ENCODE data around the gene RAB43.
A peak's percentile ranks its signal among the peaks of the same experiment; 100 is the strongest.

The RAB43 gene

DNA sequence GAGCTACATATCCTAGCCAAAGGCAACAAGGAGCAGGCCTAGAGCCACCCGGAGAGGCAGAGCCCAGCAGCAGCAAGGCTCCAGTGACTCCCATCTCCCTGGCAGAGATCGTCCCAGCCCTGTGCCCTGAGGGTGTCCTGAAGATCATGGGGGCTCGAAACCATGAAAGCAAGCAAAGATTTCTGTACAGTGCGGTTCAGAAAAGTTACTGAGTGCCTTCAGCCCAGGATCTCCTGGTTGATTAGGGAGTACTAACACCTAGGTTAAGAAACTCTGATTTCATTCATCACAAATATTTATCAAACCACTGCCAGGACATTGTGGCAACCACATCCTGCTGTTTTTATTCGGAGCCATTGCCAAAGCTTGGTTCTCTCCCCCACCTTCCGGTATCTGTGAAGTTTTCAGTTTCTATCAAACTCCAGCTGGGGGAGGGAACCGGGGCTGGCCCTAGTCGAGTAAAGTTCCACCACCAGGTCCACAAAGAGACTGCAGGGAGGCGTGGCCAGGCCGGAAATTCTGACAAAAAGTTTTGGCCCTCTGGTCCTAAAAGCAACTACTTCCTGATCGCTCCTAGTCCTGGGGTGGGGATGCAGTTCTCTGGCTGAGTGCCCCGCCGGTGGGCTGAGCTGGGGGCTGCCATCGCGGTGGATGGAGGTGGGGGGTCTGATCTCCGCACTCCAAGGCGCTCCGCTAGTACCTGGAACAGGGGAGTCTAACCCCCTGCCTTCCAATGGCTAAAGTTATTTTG, 1.2 kb downstream of the RAB43 start (continued):
- TF ChIP-seq ZNF654 (tag by site-specific recombination; IDR thresholded peaks at IDR 0.05; ENCODE audit: low read depth) (no peak), TSHZ1 (tag by site-specific recombination; IDR thresholded peaks at IDR 0.05; ENCODE audit: borderline replicate concordance) (no peak), ZNF639 (tag by site-specific recombination; IDR thresholded peaks at IDR 0.05) (no peak), ZBTB17 (tag by site-specific recombination; IDR thresholded peaks at IDR 0.05) (0 out of 2 replicates have a peak, but pooled peaks have one; percentile 28), ZSCAN23 (tag by site-specific recombination; IDR thresholded peaks at IDR 0.05) (no peak), ZNF600 (tag by site-specific recombination; IDR thresholded peaks at IDR 0.05) (peak; percentile 61; the same call in 1 of the 2 replicates), ZEB2 (tag by site-specific recombination; IDR thresholded peaks at IDR 0.05) (0 out of 2 replicates have a peak, but pooled peaks have one; percentile 15), ZBTB21 (tag by site-specific recombination; IDR thresholded peaks at IDR 0.05) (no peak), ZBTB48 (tag by site-specific recombination; IDR thresholded peaks at IDR 0.05) (no peak)
- TF ChIP-seq, protein P1, sequence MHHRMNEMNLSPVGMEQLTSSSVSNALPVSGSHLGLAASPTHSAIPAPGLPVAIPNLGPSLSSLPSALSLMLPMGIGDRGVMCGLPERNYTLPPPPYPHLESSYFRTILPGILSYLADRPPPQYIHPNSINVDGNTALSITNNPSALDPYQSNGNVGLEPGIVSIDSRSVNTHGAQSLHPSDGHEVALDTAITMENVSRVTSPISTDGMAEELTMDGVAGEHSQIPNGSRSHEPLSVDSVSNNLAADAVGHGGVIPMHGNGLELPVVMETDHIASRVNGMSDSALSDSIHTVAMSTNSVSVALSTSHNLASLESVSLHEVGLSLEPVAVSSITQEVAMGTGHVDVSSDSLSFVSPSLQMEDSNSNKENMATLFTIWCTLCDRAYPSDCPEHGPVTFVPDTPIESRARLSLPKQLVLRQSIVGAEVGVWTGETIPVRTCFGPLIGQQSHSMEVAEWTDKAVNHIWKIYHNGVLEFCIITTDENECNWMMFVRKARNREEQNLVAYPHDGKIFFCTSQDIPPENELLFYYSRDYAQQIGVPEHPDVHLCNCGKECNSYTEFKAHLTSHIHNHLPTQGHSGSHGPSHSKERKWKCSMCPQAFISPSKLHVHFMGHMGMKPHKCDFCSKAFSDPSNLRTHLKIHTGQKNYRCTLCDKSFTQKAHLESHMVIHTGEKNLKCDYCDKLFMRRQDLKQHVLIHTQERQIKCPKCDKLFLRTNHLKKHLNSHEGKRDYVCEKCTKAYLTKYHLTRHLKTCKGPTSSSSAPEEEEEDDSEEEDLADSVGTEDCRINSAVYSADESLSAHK (tag by site-specific recombination; IDR thresholded peaks at IDR 0.05): no peak
- TF ChIP-seq, protein P2, sequence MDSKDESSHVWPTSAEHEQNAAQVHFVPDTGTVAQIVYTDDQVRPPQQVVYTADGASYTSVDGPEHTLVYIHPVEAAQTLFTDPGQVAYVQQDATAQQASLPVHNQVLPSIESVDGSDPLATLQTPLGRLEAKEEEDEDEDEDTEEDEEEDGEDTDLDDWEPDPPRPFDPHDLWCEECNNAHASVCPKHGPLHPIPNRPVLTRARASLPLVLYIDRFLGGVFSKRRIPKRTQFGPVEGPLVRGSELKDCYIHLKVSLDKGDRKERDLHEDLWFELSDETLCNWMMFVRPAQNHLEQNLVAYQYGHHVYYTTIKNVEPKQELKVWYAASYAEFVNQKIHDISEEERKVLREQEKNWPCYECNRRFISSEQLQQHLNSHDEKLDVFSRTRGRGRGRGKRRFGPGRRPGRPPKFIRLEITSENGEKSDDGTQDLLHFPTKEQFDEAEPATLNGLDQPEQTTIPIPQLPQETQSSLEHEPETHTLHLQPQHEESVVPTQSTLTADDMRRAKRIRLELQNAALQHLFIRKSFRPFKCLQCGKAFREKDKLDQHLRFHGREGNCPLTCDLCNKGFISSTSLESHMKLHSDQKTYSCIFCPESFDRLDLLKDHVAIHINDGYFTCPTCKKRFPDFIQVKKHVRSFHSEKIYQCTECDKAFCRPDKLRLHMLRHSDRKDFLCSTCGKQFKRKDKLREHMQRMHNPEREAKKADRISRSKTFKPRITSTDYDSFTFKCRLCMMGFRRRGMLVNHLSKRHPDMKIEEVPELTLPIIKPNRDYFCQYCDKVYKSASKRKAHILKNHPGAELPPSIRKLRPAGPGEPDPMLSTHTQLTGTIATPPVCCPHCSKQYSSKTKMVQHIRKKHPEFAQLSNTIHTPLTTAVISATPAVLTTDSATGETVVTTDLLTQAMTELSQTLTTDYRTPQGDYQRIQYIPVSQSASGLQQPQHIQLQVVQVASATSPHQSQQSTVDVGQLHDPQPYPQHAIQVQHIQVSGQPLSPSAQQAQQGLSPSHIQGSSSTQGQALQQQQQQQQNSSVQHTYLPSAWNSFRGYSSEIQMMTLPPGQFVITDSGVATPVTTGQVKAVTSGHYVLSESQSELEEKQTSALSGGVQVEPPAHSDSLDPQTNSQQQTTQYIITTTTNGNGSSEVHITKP (tag by site-specific recombination; IDR thresholded peaks at IDR 0.05): peak; percentile 62
- TF ChIP-seq, protein P3, sequence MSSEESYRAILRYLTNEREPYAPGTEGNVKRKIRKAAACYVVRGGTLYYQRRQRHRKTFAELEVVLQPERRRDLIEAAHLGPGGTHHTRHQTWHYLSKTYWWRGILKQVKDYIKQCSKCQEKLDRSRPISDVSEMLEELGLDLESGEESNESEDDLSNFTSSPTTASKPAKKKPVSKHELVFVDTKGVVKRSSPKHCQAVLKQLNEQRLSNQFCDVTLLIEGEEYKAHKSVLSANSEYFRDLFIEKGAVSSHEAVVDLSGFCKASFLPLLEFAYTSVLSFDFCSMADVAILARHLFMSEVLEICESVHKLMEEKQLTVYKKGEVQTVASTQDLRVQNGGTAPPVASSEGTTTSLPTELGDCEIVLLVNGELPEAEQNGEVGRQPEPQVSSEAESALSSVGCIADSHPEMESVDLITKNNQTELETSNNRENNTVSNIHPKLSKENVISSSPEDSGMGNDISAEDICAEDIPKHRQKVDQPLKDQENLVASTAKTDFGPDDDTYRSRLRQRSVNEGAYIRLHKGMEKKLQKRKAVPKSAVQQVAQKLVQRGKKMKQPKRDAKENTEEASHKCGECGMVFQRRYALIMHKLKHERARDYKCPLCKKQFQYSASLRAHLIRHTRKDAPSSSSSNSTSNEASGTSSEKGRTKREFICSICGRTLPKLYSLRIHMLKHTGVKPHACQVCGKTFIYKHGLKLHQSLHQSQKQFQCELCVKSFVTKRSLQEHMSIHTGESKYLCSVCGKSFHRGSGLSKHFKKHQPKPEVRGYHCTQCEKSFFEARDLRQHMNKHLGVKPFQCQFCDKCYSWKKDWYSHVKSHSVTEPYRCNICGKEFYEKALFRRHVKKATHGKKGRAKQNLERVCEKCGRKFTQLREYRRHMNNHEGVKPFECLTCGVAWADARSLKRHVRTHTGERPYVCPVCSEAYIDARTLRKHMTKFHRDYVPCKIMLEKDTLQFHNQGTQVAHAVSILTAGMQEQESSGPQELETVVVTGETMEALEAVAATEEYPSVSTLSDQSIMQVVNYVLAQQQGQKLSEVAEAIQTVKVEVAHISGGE (tag by site-specific recombination; conservative IDR thresholded peaks at IDR 0.05; ENCODE audit: low read depth): peak; percentile 26; the same call in 1 of the 2 replicates
